ENCODE data around the gene BTBD19. TPM values are rescaled to one million over a fixed set of nuclear protein-coding genes. Genes with fewer than 3 reads are reported as not detected.
A peak's percentile ranks its signal among the peaks of the same experiment; 100 is the strongest.

BTBD19 gene
- total and polyA plus RNA-seq, 2 donors (not counting 1 experiment from before 2014, with no cell fraction given), result 0.75 to 2.3 TPM

- no peaks in the 10 kb centered on the region for H3K27me3 Mint-ChIP-seq
- ChIA-PET CTCF (interaction anchor here (0.6 to 1.1 kb wide), 2 partner anchors 8 to 209 kb away, joined by 3 read pairs; no protein-coding TSS in a partner anchor), POLR2A (no interaction called here)
- H3K79me2 ChIP-seq (ENCODE audit: control insufficient read depth, insufficient read depth, low read length), result peaks cover 5% of the 10 kb centered on the region
- H3K4me2 ChIP-seq (replicated peaks; ENCODE audit: low read depth, low read length, poor library complexity, severe bottlenecking), result no peak overlapping the region
- peaks cover 0 to 21% of the 10 kb centered on the region in 2 experiments for H3K36me3 ChIP-seq (replicated peaks in 1 of 2; ENCODE audit: control extremely low read depth in 1 of 2, control insufficient read depth in 1 of 2, extremely low read depth in 1 of 2, insufficient read depth in 2 of 2, low read length in 1 of 2)
- no peak overlapping the region for H3K9ac ChIP-seq (ENCODE audit: low read length)
- ATAC-seq (ENCODE audit: low read depth) (no peak), DNase-seq (no peak)
- H4K20me1 ChIP-seq (ENCODE audit: control insufficient read depth, insufficient read depth, low read length, poor library complexity, severe bottlenecking), result no peaks in the 10 kb centered on the region
- no peak overlapping the region for H3K4me3 Mint-ChIP-seq
- peak overlapping the region; percentile 41 for H3K27ac Mint-ChIP-seq
- intact Hi-C loops (cut with micrococcal nuclease), result no loop called here
- WGBS (ENCODE audit: insufficient coverage), result over 99% methylated on average over 16 of the region's 20 CpGs
- H3K9me3 Mint-ChIP-seq (ENCODE audit: insufficient read depth), result no peaks in the 10 kb centered on the region
- no peak overlapping the region for H2AFZ ChIP-seq (ENCODE audit: insufficient read depth, low read depth, low read length, poor library complexity, severe bottlenecking)
- TF ChIP-seq, protein P1, sequence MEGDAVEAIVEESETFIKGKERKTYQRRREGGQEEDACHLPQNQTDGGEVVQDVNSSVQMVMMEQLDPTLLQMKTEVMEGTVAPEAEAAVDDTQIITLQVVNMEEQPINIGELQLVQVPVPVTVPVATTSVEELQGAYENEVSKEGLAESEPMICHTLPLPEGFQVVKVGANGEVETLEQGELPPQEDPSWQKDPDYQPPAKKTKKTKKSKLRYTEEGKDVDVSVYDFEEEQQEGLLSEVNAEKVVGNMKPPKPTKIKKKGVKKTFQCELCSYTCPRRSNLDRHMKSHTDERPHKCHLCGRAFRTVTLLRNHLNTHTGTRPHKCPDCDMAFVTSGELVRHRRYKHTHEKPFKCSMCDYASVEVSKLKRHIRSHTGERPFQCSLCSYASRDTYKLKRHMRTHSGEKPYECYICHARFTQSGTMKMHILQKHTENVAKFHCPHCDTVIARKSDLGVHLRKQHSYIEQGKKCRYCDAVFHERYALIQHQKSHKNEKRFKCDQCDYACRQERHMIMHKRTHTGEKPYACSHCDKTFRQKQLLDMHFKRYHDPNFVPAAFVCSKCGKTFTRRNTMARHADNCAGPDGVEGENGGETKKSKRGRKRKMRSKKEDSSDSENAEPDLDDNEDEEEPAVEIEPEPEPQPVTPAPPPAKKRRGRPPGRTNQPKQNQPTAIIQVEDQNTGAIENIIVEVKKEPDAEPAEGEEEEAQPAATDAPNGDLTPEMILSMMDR (IDR thresholded peaks at IDR 0.05), result no peak
- no peak for TF ChIP-seq EZH2 (IDR thresholded peaks at IDR 0.05; ENCODE audit: borderline replicate concordance, insufficient read depth, low read depth, low read length, poor library complexity, severe bottlenecking)
- H3K4me3 ChIP-seq (ENCODE audit: control extremely low read depth in 1 of 5, extremely low read depth in 1 of 5, insufficient read depth in 1 of 5, low read depth in 2 of 5, low read length in 4 of 5), result no peak overlapping the region
- H3K4me1 ChIP-seq (ENCODE audit: control insufficient read depth in 2 of 2, insufficient read depth in 2 of 2, low read length in 2 of 2), result peaks cover 44 to 67% of the 10 kb centered on the region in 2 donors
- peaks cover 61% of the 10 kb centered on the region for H3K4me1 Mint-ChIP-seq
- H3K9me3 ChIP-seq (ENCODE audit: control extremely low read depth in 1 of 3, control insufficient read depth in 2 of 3, insufficient read depth in 1 of 3, low read length in 2 of 3), result peaks cover 0 to 3% (median 0%) of the 10 kb centered on the region in 3 donors
- no peaks in the 10 kb centered on the region for H3K27me3 ChIP-seq (replicated peaks in 1 of 4; ENCODE audit: control extremely low read depth in 1 of 4, control insufficient read depth in 3 of 4, insufficient read depth in 4 of 4, low read length in 3 of 4)
- H3K27ac ChIP-seq (ENCODE audit: low read length in 2 of 2), result no peak overlapping the region
Measured at GRCh38 chr1:44805311-44806024, 2.9 kb upstream of the BTBD19 start.
